HFFc6 (cell line): ENCODE results near the gene HADHB. TPM values are rescaled to one million over a fixed set of nuclear protein-coding genes. Genes with fewer than 3 reads are reported as not detected.

Experiments
- DNase-seq: peaks from one replicate; pipeline ENCODE4 v3.0.0-alpha.2; 2018
- H3K27ac Mint-ChIP-seq: 2 replicates; pipeline ENCODE4 v1.8.0; 2020; ENCODE audit warnings: mild to moderate bottlenecking, mixed read lengths
- H3K27me3 Mint-ChIP-seq: 2 replicates; pipeline ENCODE4 v1.8.0; 2021; ENCODE audit warnings: mild to moderate bottlenecking, moderate library complexity, mixed read lengths; ENCODE audit not compliant: insufficient read depth
- H3K36me3 Mint-ChIP-seq: 2 replicates; pipeline ENCODE4 v1.8.0; 2021; ENCODE audit warnings: low read depth, mixed read lengths
- H3K4me1 Mint-ChIP-seq: 2 replicates; pipeline ENCODE4 v1.8.0; 2020; ENCODE audit warnings: low read depth, mixed read lengths
- H3K4me3 Mint-ChIP-seq: 2 replicates; pipeline ENCODE4 v1.8.0; 2020; ENCODE audit warnings: mild to moderate bottlenecking, moderate library complexity, mixed read lengths
- H3K9me3 Mint-ChIP-seq: 2 replicates; pipeline ENCODE4 v1.8.0; 2020; ENCODE audit warnings: mild to moderate bottlenecking, mixed read lengths
- CTCF ChIP-seq: fragments of 200-600 bp; sonication (generic); IDR thresholded peaks from 2 replicates; pipeline ENCODE4 v1.5.0; 2021; ENCODE audit warnings: antibody characterized with exemption, mild to moderate bottlenecking
- total RNA-seq, 6 experiments: library from RNA; stranded (reverse); fragmentation: NEBNext Ultra II Directional; extraction: Animal tissue kit (Norgen Biotek cat#: 25700); gene quantifications; 2 replicates in 1 of 6; 3 replicates in 5 of 6; pipeline ENCODE4 v1.2.3, GENCODE V29; 2021

HADHB gene
- total RNA-seq, 6 experiments from 2014 or later: 93.9 to 119 (median 112) TPM

DNA sequence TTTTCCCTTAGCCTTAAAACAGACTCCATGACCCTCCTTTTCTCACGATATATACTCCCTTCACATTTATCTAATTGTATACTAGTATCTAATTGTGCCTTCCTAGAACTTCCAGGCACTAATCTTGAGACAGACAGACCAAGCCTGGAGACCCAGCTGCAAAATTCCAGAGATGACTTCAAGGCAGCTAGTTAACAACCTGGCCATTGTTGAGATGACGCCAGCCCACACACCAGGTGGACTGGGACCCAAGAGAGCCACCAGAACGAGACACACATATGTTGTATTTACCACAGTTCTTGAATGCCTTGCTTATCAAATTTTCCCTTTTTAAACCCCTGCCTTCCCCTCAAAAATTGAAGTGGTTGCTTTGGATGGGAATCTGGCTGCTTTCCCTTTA lies 52.3 kb downstream of the HADHB start:
- no peak overlapping the region for H3K4me3 Mint-ChIP-seq
- no peak overlapping the region for H3K27ac Mint-ChIP-seq
- DNase-seq: no peak
- no peak for TF ChIP-seq CTCF
- H3K4me1 Mint-ChIP-seq: no peaks in the 10 kb centered on the region
- no peaks in the 10 kb centered on the region for H3K9me3 Mint-ChIP-seq
- no peaks in the 10 kb centered on the region; the same call in 1 of the 2 replicates for H3K27me3 Mint-ChIP-seq
- no peaks in the 10 kb centered on the region for H3K36me3 Mint-ChIP-seq

DNA sequence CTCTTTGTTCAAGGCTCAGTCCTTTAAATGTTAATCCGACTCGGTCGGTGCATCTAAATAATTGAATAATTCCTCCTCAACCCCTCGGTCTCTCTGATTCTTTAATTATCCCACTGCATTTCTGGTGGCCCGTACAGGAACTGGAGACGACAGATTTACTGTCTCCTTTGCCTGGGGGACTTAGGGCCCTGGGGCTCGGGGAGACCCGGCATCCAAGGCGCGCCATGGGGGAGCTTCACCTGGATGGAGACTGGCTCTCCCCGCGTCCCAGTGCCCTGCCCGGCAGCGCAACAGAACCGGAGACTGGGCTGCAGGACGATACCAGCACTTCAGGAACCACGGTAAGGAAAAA lies 53.5 kb downstream of the HADHB start:
- Mint-ChIP-seq H3K36me3 (no peaks in the 10 kb centered on the region), H3K4me3 (no peak overlapping the region), H3K9me3 (no peaks in the 10 kb centered on the region), H3K27me3 (no peaks in the 10 kb centered on the region; the same call in 1 of the 2 replicates), H3K27ac (no peak overlapping the region), H3K4me1 (peaks cover 5% of the 10 kb centered on the region; the same call in 1 of the 2 replicates)
- no peak for TF ChIP-seq CTCF
- no peak for DNase-seq

- Mint-ChIP-seq H3K27ac (no peak overlapping the region), H3K36me3 (no peaks in the 10 kb centered on the region), H3K4me3 (no peak overlapping the region), H3K27me3 (no peaks in the 10 kb centered on the region; the same call in 1 of the 2 replicates), H3K9me3 (no peaks in the 10 kb centered on the region), H3K4me1 (peaks cover 5% of the 10 kb centered on the region; the same call in 1 of the 2 replicates)
- peak; percentile 48 for DNase-seq
- TF ChIP-seq CTCF: no peak
Observed at GRCh38 chr2:26298638-26299393, 54.1 kb downstream of the HADHB start.

GRCh38 chr2:26299471-26300101 lies 54.8 kb downstream of the HADHB start:
- no peaks in the 10 kb centered on the region for H3K9me3 Mint-ChIP-seq
- peaks cover 5% of the 10 kb centered on the region; the same call in 1 of the 2 replicates for H3K4me1 Mint-ChIP-seq
- no peaks in the 10 kb centered on the region for H3K36me3 Mint-ChIP-seq
- no peak for TF ChIP-seq CTCF
- H3K4me3 Mint-ChIP-seq: no peak overlapping the region
- peak; percentile 54 for DNase-seq
- no peaks in the 10 kb centered on the region; the same call in 1 of the 2 replicates for H3K27me3 Mint-ChIP-seq
- H3K27ac Mint-ChIP-seq: no peak overlapping the region

DNA sequence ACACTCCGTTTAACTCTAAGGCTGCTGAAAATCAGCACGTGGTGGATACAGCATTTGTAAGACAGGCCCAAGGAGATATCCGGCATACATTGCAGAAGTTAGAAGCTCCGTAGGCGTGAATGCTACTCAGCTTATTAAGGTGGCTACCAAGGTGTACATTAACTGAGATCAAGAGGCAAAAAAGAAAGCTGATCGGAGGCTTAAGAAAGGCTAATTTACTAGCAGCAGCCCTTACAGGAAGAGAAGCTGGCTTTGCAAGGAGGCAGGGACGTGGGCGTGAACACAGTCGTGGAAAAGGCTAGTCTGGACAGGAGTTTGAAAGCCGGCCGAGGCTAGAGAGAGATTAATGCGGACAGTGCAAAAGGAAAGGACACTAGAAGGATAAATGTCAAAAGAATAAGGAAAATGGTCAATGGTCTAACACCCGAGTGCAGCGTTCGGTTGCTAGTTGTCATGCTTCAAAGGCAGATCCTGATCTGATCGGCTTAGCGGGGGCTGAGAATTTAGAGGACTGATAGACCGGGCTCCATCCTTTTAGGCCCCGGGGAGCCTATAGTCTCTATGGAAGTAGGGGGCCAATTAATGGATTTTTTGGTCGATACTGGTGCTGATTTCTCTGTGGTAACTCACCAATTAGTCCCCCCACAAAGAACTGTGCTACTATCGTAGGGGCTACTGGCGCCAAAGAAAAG lies 55.6 kb downstream of the HADHB start:
- no peak for DNase-seq
- Mint-ChIP-seq H3K9me3 (no peaks in the 10 kb centered on the region), H3K36me3 (no peaks in the 10 kb centered on the region), H3K27ac (no peak overlapping the region), H3K4me1 (peaks cover 5% of the 10 kb centered on the region; the same call in 1 of the 2 replicates), H3K4me3 (no peak overlapping the region), H3K27me3 (no peaks in the 10 kb centered on the region; the same call in 1 of the 2 replicates)
- no peak for TF ChIP-seq CTCF
